Type B pancreatic cell (in vitro differentiated cells): ENCODE measurements around the gene ZP3. TPM values are rescaled to one million over a fixed set of nuclear protein-coding genes. Genes with fewer than 3 reads are reported as not detected.
"Not testable (repeated sequence)": the region's sequence is repeated elsewhere in the genome, so short reads cannot be mapped to it uniquely, and the experiment has no call there.

ENCODE experiments used
- DNase-seq: peaks from one replicate; pipeline ENCODE4 v3.0.0; 2021; ENCODE audit warnings: mixed read lengths; ENCODE audit not compliant: unreplicated experiment; ENCODE audit errors: extremely low spot score
- H3K27ac Mint-ChIP-seq: 2 replicates; pipeline ENCODE4 v1.8.0; 2021; ENCODE audit warnings: mild to moderate bottlenecking, mixed read lengths
- H3K27me3 Mint-ChIP-seq: 2 replicates; pipeline ENCODE4 v1.8.0; 2021; ENCODE audit warnings: mixed read lengths
- H3K36me3 Mint-ChIP-seq: 2 replicates; pipeline ENCODE4 v1.8.0; 2021; ENCODE audit warnings: mixed read lengths
- H3K4me1 Mint-ChIP-seq: one replicate; pipeline ENCODE4 v1.8.0; 2021; ENCODE audit warnings: mixed read lengths; ENCODE audit not compliant: unreplicated experiment
- H3K4me3 Mint-ChIP-seq: 2 replicates; pipeline ENCODE4 v1.8.0; 2021; ENCODE audit warnings: mild to moderate bottlenecking, mixed read lengths
- H3K9me3 Mint-ChIP-seq: 2 replicates; pipeline ENCODE4 v1.8.0; 2021; ENCODE audit warnings: mixed read lengths
- total RNA-seq: library from RNA; stranded (reverse); gene quantifications from 2 replicates; pipeline ENCODE4 v1.2.1, GENCODE V29; 2021; ENCODE audit warnings: low replicate concordance
- TF ChIP-seq, protein P1 (sequence below): fragments of 200-600 bp; sonication (generic); conservative IDR thresholded peaks from 2 replicates; pipeline ENCODE4 v1.5.0; 2021; ENCODE audit warnings: antibody characterized with exemption, mild to moderate bottlenecking

Gene ZP3
- total RNA-seq, 1 donor from 2014 or later, result not detected

GRCh38 chr7:76408121-76408560 lies 16.6 kb upstream of the ZP3 start:
- H3K36me3 Mint-ChIP-seq, result no peaks in the 10 kb centered on the region
- peaks cover 14% of the 10 kb centered on the region for H3K4me1 Mint-ChIP-seq
- no peak overlapping the region for H3K4me3 Mint-ChIP-seq
- no peak overlapping the region for H3K27ac Mint-ChIP-seq
- TF ChIP-seq, protein P1, sequence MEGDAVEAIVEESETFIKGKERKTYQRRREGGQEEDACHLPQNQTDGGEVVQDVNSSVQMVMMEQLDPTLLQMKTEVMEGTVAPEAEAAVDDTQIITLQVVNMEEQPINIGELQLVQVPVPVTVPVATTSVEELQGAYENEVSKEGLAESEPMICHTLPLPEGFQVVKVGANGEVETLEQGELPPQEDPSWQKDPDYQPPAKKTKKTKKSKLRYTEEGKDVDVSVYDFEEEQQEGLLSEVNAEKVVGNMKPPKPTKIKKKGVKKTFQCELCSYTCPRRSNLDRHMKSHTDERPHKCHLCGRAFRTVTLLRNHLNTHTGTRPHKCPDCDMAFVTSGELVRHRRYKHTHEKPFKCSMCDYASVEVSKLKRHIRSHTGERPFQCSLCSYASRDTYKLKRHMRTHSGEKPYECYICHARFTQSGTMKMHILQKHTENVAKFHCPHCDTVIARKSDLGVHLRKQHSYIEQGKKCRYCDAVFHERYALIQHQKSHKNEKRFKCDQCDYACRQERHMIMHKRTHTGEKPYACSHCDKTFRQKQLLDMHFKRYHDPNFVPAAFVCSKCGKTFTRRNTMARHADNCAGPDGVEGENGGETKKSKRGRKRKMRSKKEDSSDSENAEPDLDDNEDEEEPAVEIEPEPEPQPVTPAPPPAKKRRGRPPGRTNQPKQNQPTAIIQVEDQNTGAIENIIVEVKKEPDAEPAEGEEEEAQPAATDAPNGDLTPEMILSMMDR, result no peak
- no peak for DNase-seq
- H3K9me3 Mint-ChIP-seq, result no peaks in the 10 kb centered on the region
- no peaks in the 10 kb centered on the region for H3K27me3 Mint-ChIP-seq

GRCh38 chr7:76409537-76409936 lies 15.2 kb upstream of the ZP3 start, which contains the start of gene SSC4D:
SSC4D (minus strand) TSS chr7:76409697; CDS start chr7:76404439, 5,258 bp downstream.
- Mint-ChIP-seq H3K27ac (no peak within 1 kb of the TSS), H3K27me3 (no peaks in the 10 kb centered on the region), H3K4me3 (peak within 1 kb of the TSS; percentile 75), H3K9me3 (no peaks in the 10 kb centered on the region), H3K4me1 (peaks cover 10% of the 10 kb centered on the region), H3K36me3 (no peaks in the 10 kb centered on the region)
- no peak for DNase-seq
- TF ChIP-seq, protein P1, result no peak

- DNase-seq, result no peak
- H3K36me3 Mint-ChIP-seq, result no peaks in the 10 kb centered on the region
- H3K27me3 Mint-ChIP-seq, result no peaks in the 10 kb centered on the region
- no peak overlapping the region for H3K27ac Mint-ChIP-seq
- H3K4me1 Mint-ChIP-seq, result peaks cover 10% of the 10 kb centered on the region
- H3K9me3 Mint-ChIP-seq, result no peaks in the 10 kb centered on the region
- TF ChIP-seq, protein P1, result no peak
- no peak overlapping the region for H3K4me3 Mint-ChIP-seq
These were observed 13.1 kb upstream of the ZP3 start for GRCh38 chr7:76411626-76412025.

- Mint-ChIP-seq H3K9me3 (no peaks in the 10 kb centered on the region), H3K27ac (no peak overlapping the region), H3K36me3 (no peaks in the 10 kb centered on the region), H3K27me3 (no peaks in the 10 kb centered on the region), H3K4me3 (no peak overlapping the region), H3K4me1 (peaks cover 10% of the 10 kb centered on the region)
- TF ChIP-seq, protein P1, result no peak
- no peak for DNase-seq
These were observed 12.5 kb upstream of the ZP3 start for GRCh38 chr7:76412249-76412648.

- not testable (repeated sequence) for H3K4me3 Mint-ChIP-seq, H3K36me3 Mint-ChIP-seq, DNase-seq, H3K27me3 Mint-ChIP-seq, H3K4me1 Mint-ChIP-seq, H3K27ac Mint-ChIP-seq, H3K9me3 Mint-ChIP-seq
These were observed 7.0 kb upstream of the ZP3 start for GRCh38 chr7:76417654-76418310.

GRCh38 chr7:76421097-76421496 lies 3.7 kb upstream of the ZP3 start:
- H3K27me3 Mint-ChIP-seq, H3K9me3 Mint-ChIP-seq, H3K36me3 Mint-ChIP-seq, H3K4me3 Mint-ChIP-seq, DNase-seq: not testable (repeated sequence)
- Mint-ChIP-seq H3K27ac (peak overlapping the region; percentile 59), H3K4me1 (peaks cover 17% of the 10 kb centered on the region)
